ENCODE results near the gene MAMLD1. TPM values are rescaled to one million over a fixed set of nuclear protein-coding genes. Genes with fewer than 3 reads are reported as not detected.

MAMLD1 gene
- polyA plus RNA-seq, 1 donor (not counting 4 experiments of a cell fraction or from before 2014, with no cell fraction given), result 0.98 TPM

DNA sequence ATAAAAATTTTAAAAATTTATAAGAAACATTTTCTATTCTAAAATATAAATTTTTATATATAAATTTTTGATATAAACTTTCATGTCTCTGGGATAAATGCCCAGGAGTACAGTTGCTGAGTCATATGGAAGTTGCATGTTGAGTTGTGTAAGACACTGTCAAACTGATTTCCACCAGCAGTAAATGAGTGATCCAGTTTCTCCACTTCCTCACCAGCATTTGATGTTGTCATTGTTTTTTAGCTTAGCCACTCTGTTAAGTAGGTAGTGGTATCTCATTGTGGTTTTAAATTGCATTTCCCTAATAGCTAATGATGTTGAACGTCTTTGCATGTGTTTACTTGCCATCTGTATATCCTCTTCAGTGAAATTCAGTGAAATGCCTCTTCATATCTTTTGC is 66.5 kb downstream of the MAMLD1 start:
- no peaks in the 10 kb centered on the region for H3K79me2 ChIP-seq (ENCODE audit: control insufficient read depth, insufficient read depth, low read length)
- H2AFZ ChIP-seq (ENCODE audit: control insufficient read depth, low read length), result no peak overlapping the region
- H3K27ac ChIP-seq (ENCODE audit: control insufficient read depth, insufficient read depth, low read length), result no peak overlapping the region
- H3K36me3 ChIP-seq (ENCODE audit: control insufficient read depth in 2 of 2, extremely low read depth in 1 of 2, insufficient read depth in 2 of 2, low read length in 2 of 2), result no peaks in the 10 kb centered on the region
- TF ChIP-seq EZH2 (IDR thresholded peaks at IDR 0.05; ENCODE audit: low read length) (no peak), CTCF (optimal IDR thresholded peaks at IDR 0.05 in 1 of 3, IDR thresholded peaks at IDR 0.05 in 1 of 3, conservative IDR thresholded peaks at IDR 0.05 in 1 of 3; ENCODE audit: extremely low read depth in 1 of 3, insufficient read depth in 2 of 3, low read length in 3 of 3) (no peak)
- H3K4me2 ChIP-seq (ENCODE audit: control insufficient read depth, extremely low read depth, insufficient read depth, low read depth, low read length), result no peak overlapping the region
- H3K4me1 ChIP-seq (ENCODE audit: control insufficient read depth, extremely low read depth, insufficient read depth, low read length), result no peaks in the 10 kb centered on the region
- H3K9me3 ChIP-seq (ENCODE audit: control insufficient read depth, low read depth, low read length), result no peaks in the 10 kb centered on the region
- DNase-seq (ENCODE audit: low read depth, low spot score), result peak; percentile 9
- no peak for FAIRE-seq
- dilution Hi-C loops (cut with MboI; ENCODE audit: extremely low pct_ligation_motif_present, low sequenced_read_pairs), result no loop called here
- H3K9me1 ChIP-seq (ENCODE audit: control insufficient read depth, extremely low read depth, insufficient read depth, low read length), result no peaks in the 10 kb centered on the region
- H4K20me1 ChIP-seq (ENCODE audit: control insufficient read depth, extremely low read depth, insufficient read depth, low read length), result no peaks in the 10 kb centered on the region
- H3K27me3 ChIP-seq (ENCODE audit: control insufficient read depth, extremely low read depth, insufficient read depth, low read length), result no peaks in the 10 kb centered on the region
- no peak overlapping the region for H3K4me3 ChIP-seq (ENCODE audit: control insufficient read depth in 2 of 3, extremely low read depth in 1 of 3, insufficient read depth in 2 of 3, low read depth in 1 of 3, low read length in 3 of 3)
- no peak overlapping the region for H3K9ac ChIP-seq (ENCODE audit: control insufficient read depth, extremely low read depth, insufficient read depth, low read length)

- FAIRE-seq, result no peak
Measured at GRCh38 chrX:150436195-150436594, 73.1 kb downstream of the MAMLD1 start.

More at GRCh38 chrX:150436195-150436594, 73.1 kb downstream of the MAMLD1 start:
- Histone ChIP-seq H3K4me2 (ENCODE audit: control insufficient read depth, extremely low read depth, insufficient read depth, low read depth, low read length) (no peak overlapping the region), H3K79me2 (ENCODE audit: control insufficient read depth, insufficient read depth, low read length) (no peaks in the 10 kb centered on the region), H4K20me1 (ENCODE audit: control insufficient read depth, extremely low read depth, insufficient read depth, low read length) (no peaks in the 10 kb centered on the region), H3K9ac (ENCODE audit: control insufficient read depth, extremely low read depth, insufficient read depth, low read length) (no peak overlapping the region), H3K4me1 (ENCODE audit: control insufficient read depth, extremely low read depth, insufficient read depth, low read length) (no peaks in the 10 kb centered on the region), H3K27ac (ENCODE audit: control insufficient read depth, insufficient read depth, low read length) (no peak overlapping the region), H3K4me3 (ENCODE audit: control insufficient read depth in 2 of 3, extremely low read depth in 1 of 3, insufficient read depth in 2 of 3, low read depth in 1 of 3, low read length in 3 of 3) (no peak overlapping the region), H3K27me3 (ENCODE audit: control insufficient read depth, extremely low read depth, insufficient read depth, low read length) (no peaks in the 10 kb centered on the region), H3K36me3 (ENCODE audit: control insufficient read depth in 2 of 2, extremely low read depth in 1 of 2, insufficient read depth in 2 of 2, low read length in 2 of 2) (no peaks in the 10 kb centered on the region), H3K9me3 (ENCODE audit: control insufficient read depth, low read depth, low read length) (no peaks in the 10 kb centered on the region), H3K9me1 (ENCODE audit: control insufficient read depth, extremely low read depth, insufficient read depth, low read length) (no peaks in the 10 kb centered on the region), H2AFZ (ENCODE audit: control insufficient read depth, low read length) (no peak overlapping the region)
- TF ChIP-seq CTCF (optimal IDR thresholded peaks at IDR 0.05 in 1 of 3, IDR thresholded peaks at IDR 0.05 in 1 of 3, conservative IDR thresholded peaks at IDR 0.05 in 1 of 3; ENCODE audit: extremely low read depth in 1 of 3, insufficient read depth in 2 of 3, low read length in 3 of 3) (no peak), EZH2 (IDR thresholded peaks at IDR 0.05; ENCODE audit: low read length) (no peak)
- DNase-seq (ENCODE audit: low read depth, low spot score), result no peak
- dilution Hi-C loops (cut with MboI; ENCODE audit: extremely low pct_ligation_motif_present, low sequenced_read_pairs), result no loop called here

Data from keratinocyte (primary cell).